ENCODE measurements around the gene MAP3K13. TPM values are rescaled to one million over a fixed set of nuclear protein-coding genes. Genes with fewer than 3 reads are reported as not detected.

MAP3K13 gene
- total and polyA plus RNA-seq, 12 donors: 30.1 to 66.0 (median 46.4) TPM

DNA sequence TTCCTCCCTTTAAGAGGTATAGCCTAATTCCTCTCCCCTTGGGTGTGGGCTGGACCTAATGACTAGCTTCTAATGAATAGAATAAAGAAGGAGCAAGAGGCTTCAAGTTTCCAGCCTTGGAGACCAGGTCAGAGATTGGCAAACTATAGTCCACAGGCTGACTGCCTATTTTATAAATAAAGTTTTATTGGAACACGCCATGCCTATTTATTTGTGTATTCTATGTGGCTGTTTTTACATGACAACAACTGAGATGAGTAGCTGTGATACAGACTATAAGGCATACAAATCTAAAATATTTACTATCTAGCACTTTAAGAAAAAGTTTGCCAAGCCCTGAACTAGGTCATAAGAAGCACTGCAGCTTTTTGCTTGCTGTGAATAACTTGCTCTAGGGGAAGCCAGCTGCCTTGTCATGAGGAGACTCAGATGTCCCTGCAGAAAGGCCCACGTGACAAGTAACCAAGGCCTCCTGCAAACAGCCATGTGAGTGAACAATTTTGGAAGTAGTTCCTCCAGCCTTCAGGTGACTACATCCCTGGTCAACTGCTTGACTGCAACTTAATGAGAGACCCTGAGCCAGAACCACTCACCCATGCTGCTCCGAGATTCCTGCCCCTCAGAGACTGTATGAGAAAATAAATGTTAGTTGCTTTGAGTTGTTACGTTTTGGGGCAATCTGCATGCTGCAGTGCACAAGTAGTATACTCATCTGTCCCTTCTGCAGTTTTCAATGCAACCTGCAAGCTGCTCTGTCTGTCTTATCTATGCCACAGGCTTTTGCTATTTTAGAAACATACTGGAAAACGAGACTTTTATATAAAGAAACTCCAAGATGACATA, 21.1 kb upstream of the MAP3K13 start:
- Histone ChIP-seq H3K9me3 (replicated peaks in 1 of 3) (no peaks in the 10 kb centered on the region), H3K4me3 (no peak overlapping the region), H3K27me3 (no peaks in the 10 kb centered on the region), H3K36me3 (replicated peaks in 1 of 2) (no peaks in the 10 kb centered on the region), H3K27ac (peak overlapping the region; percentile 38 to 74 (median 43)), H3K4me1 (replicated peaks in 1 of 2) (peaks cover 12% of the 10 kb centered on the region in 2 donors)
- WGBS, 4 donors: 44 to 67% (median 53%) methylated on average over 4 to 5 of the region's 5 CpGs
- no peak for TF ChIP-seq POLR2A (IDR thresholded peaks at IDR 0.05)
- TF ChIP-seq, protein P1, sequence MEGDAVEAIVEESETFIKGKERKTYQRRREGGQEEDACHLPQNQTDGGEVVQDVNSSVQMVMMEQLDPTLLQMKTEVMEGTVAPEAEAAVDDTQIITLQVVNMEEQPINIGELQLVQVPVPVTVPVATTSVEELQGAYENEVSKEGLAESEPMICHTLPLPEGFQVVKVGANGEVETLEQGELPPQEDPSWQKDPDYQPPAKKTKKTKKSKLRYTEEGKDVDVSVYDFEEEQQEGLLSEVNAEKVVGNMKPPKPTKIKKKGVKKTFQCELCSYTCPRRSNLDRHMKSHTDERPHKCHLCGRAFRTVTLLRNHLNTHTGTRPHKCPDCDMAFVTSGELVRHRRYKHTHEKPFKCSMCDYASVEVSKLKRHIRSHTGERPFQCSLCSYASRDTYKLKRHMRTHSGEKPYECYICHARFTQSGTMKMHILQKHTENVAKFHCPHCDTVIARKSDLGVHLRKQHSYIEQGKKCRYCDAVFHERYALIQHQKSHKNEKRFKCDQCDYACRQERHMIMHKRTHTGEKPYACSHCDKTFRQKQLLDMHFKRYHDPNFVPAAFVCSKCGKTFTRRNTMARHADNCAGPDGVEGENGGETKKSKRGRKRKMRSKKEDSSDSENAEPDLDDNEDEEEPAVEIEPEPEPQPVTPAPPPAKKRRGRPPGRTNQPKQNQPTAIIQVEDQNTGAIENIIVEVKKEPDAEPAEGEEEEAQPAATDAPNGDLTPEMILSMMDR (IDR thresholded peaks at IDR 0.05): no peak
- intact Hi-C loops (cut with DNase I): no loop called here
- peak; percentile 62 to 90 (median 88) for DNase-seq

DNA sequence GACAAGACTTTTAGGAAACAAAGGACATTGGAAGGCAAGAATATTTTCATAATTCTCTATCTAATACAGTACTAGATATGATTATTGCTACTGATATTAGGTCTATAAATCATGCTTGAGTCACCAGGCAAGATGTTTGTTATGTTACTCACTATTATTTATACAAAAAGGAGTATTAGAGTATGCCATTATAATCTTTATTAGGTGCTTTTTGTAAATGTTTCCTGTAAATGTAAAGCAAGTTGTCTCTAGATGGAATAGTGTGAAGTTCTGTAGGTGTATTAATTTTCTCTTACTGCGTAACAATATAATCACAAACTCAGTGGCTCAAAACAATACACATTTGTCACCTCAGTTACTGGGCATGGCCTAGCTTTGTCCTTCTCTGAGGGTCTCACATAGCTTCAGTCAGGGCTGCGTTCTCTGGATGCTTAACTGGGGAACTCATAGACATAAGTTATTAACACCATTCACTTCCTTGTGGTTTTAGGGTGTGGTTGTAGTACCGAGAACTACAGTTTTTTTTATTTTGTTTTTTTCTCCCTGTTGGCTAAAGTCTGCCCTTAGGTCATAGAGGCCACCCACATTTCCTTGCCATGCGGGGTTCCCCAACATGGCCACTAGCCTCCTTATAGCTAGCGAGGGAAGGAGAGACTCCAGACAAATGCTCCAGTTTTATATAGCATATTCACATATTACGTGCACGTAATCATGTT, 20.3 kb upstream of the MAP3K13 start:
- H3K4me1 ChIP-seq (replicated peaks in 1 of 2): peaks cover 12% of the 10 kb centered on the region in 2 donors
- DNase-seq: no peak
- H3K27ac ChIP-seq: peak overlapping the region in 4 of 5 donors; percentile 29 to 74 (median 58)
- 81 to 91% (median 88%) methylated on average over 7 of the region's 7 CpGs for WGBS, 4 donors
- TF ChIP-seq, protein P1 (IDR thresholded peaks at IDR 0.05): no peak
- no peak for TF ChIP-seq POLR2A (IDR thresholded peaks at IDR 0.05)
- intact Hi-C loops (cut with DNase I): no loop called here
- no peak overlapping the region for H3K4me3 ChIP-seq
- H3K36me3 ChIP-seq (replicated peaks in 1 of 2): no peaks in the 10 kb centered on the region
- no peaks in the 10 kb centered on the region for H3K27me3 ChIP-seq
- H3K9me3 ChIP-seq (replicated peaks in 1 of 3): no peaks in the 10 kb centered on the region

DNA sequence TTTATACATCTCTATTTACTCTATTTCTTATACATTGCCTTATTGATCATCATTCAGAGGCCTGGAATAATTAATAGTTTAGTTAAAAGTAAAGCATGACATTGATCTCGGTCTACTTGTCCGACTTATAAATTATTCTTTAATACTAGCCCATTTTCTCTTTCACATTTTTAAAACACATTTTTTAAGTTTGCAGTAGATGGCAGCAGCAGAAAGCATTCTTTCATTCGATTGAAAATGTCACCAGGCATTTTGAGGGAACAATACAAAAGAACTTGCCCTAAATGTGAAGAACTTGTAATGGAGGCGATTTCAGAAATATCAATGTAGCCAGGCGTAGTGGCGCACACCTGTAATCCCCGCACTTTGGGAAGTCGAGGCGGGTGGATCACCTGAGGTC, 15.5 kb upstream of the MAP3K13 start:
- Histone ChIP-seq H3K4me3 (no peak overlapping the region), H3K36me3 (replicated peaks in 1 of 2) (no peaks in the 10 kb centered on the region), H3K27me3 (no peaks in the 10 kb centered on the region), H3K9me3 (replicated peaks in 1 of 3) (no peaks in the 10 kb centered on the region), H3K4me1 (replicated peaks in 1 of 2) (peaks cover 5 to 8% of the 10 kb centered on the region in 2 donors), H3K27ac (no peak overlapping the region)
- no peak for DNase-seq
- intact Hi-C loops (cut with DNase I): no loop called here
- TF ChIP-seq, protein P1 (IDR thresholded peaks at IDR 0.05): no peak
- no peak for TF ChIP-seq POLR2A (IDR thresholded peaks at IDR 0.05)
- WGBS, 4 donors: 83 to 86% (median 85%) methylated on average over 9 of the region's 9 CpGs

DNA sequence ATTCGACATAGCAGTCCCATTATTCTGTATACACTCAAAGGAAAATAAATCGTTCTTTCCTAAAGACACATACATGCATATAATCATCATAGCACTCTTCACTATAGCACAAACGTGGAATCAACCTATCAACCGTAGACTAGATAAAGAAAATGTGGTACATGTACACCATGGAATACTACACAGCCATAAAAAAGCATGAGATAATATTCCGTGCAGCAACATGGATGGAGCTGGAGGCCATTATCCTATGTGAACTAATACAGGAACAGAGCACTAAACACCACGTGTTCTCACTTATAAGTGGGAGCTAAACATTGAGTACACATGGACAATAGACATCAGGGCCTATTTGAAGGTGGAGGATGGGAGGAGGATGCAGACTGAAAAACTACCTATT, 12.1 kb upstream of the MAP3K13 start:
- 92 to 95% (median 93%) methylated on average over 6 of the region's 6 CpGs for WGBS, 4 donors
- Histone ChIP-seq H3K27me3 (no peaks in the 10 kb centered on the region), H3K9me3 (replicated peaks in 1 of 3) (no peaks in the 10 kb centered on the region), H3K36me3 (replicated peaks in 1 of 2) (no peaks in the 10 kb centered on the region), H3K27ac (no peak overlapping the region), H3K4me3 (no peak overlapping the region), H3K4me1 (replicated peaks in 1 of 2) (peaks cover 0 to 3% of the 10 kb centered on the region in 2 donors)
- intact Hi-C loops (cut with DNase I): no loop called here
- TF ChIP-seq POLR2A (IDR thresholded peaks at IDR 0.05): no peak
- TF ChIP-seq, protein P1 (IDR thresholded peaks at IDR 0.05): no peak
- DNase-seq: no peak

Data from adrenal gland (tissue), 12 donors.